Measurements from ENCODE around the gene PIRT.

PIRT gene

GRCh38 chr17:10844621-10845387 lies 6.9 kb upstream of the PIRT start:
- Histone ChIP-seq H3K4me1 (ENCODE audit: control insufficient read depth, insufficient read depth, low read length) (no peaks in the 10 kb centered on the region), H3K27ac (ENCODE audit: low read depth, low read length) (no peak overlapping the region), H3K4me3 (ENCODE audit: low read length) (peak overlapping the region; percentile 74), H3K9ac (ENCODE audit: low read length) (peak overlapping the region; percentile 51), H3K27me3 (ENCODE audit: control insufficient read depth, insufficient read depth, low read length) (no peaks in the 10 kb centered on the region), H3K36me3 (ENCODE audit: control insufficient read depth, insufficient read depth, low read length) (peaks cover 2% of the 10 kb centered on the region)

- peaks cover 2% of the 10 kb centered on the region for H3K36me3 ChIP-seq (ENCODE audit: control insufficient read depth, insufficient read depth, low read length)
- H3K4me3 ChIP-seq (ENCODE audit: low read length), result peak overlapping the region; percentile 74
- no peaks in the 10 kb centered on the region for H3K27me3 ChIP-seq (ENCODE audit: control insufficient read depth, insufficient read depth, low read length)
- no peak overlapping the region for H3K27ac ChIP-seq (ENCODE audit: low read depth, low read length)
- peak overlapping the region; percentile 19 for H3K9ac ChIP-seq (ENCODE audit: low read length)
- no peaks in the 10 kb centered on the region for H3K4me1 ChIP-seq (ENCODE audit: control insufficient read depth, insufficient read depth, low read length)
Measured at GRCh38 chr17:10843811-10844210, 5.9 kb upstream of the PIRT start.

- Histone ChIP-seq H3K4me3 (ENCODE audit: low read length) (no peak overlapping the region), H3K27me3 (ENCODE audit: control insufficient read depth, insufficient read depth, low read length) (no peaks in the 10 kb centered on the region), H3K4me1 (ENCODE audit: control insufficient read depth, insufficient read depth, low read length) (no peaks in the 10 kb centered on the region), H3K36me3 (ENCODE audit: control insufficient read depth, insufficient read depth, low read length) (peaks cover 1% of the 10 kb centered on the region), H3K9ac (ENCODE audit: low read length) (no peak overlapping the region), H3K27ac (ENCODE audit: low read depth, low read length) (no peak overlapping the region)
Measured at GRCh38 chr17:10842658-10843057, 4.8 kb upstream of the PIRT start.

GRCh38 chr17:10838682-10839081 lies 795 bp upstream of the PIRT start:
- Histone ChIP-seq H3K4me1 (ENCODE audit: control insufficient read depth, insufficient read depth, low read length) (no peaks in the 10 kb centered on the region), H3K36me3 (ENCODE audit: control insufficient read depth, insufficient read depth, low read length) (no peaks in the 10 kb centered on the region), H3K9ac (ENCODE audit: low read length) (no peak overlapping the region), H3K4me3 (ENCODE audit: low read length) (no peak overlapping the region), H3K27me3 (ENCODE audit: control insufficient read depth, insufficient read depth, low read length) (no peaks in the 10 kb centered on the region), H3K27ac (ENCODE audit: low read depth, low read length) (no peak overlapping the region)

GRCh38 chr17:10836966-10837590 lies 809 bp downstream of the PIRT start:
- no peak overlapping the region for H3K27ac ChIP-seq (ENCODE audit: low read depth, low read length)
- no peaks in the 10 kb centered on the region for H3K36me3 ChIP-seq (ENCODE audit: control insufficient read depth, insufficient read depth, low read length)
- H3K4me3 ChIP-seq (ENCODE audit: low read length), result no peak overlapping the region
- no peaks in the 10 kb centered on the region for H3K27me3 ChIP-seq (ENCODE audit: control insufficient read depth, insufficient read depth, low read length)
- H3K4me1 ChIP-seq (ENCODE audit: control insufficient read depth, insufficient read depth, low read length), result no peaks in the 10 kb centered on the region
- no peak overlapping the region for H3K9ac ChIP-seq (ENCODE audit: low read length)

GRCh38 chr17:10836145-10836544 lies 1.7 kb downstream of the PIRT start:
- no peaks in the 10 kb centered on the region for H3K36me3 ChIP-seq (ENCODE audit: control insufficient read depth, insufficient read depth, low read length)
- no peak overlapping the region for H3K4me3 ChIP-seq (ENCODE audit: low read length)
- no peak overlapping the region for H3K9ac ChIP-seq (ENCODE audit: low read length)
- no peaks in the 10 kb centered on the region for H3K4me1 ChIP-seq (ENCODE audit: control insufficient read depth, insufficient read depth, low read length)
- no peaks in the 10 kb centered on the region for H3K27me3 ChIP-seq (ENCODE audit: control insufficient read depth, insufficient read depth, low read length)
- H3K27ac ChIP-seq (ENCODE audit: low read depth, low read length), result no peak overlapping the region

GRCh38 chr17:10831696-10832095 lies 6.2 kb downstream of the PIRT start:
- Histone ChIP-seq H3K27ac (ENCODE audit: low read depth, low read length) (no peak overlapping the region), H3K36me3 (ENCODE audit: control insufficient read depth, insufficient read depth, low read length) (no peaks in the 10 kb centered on the region), H3K4me1 (ENCODE audit: control insufficient read depth, insufficient read depth, low read length) (no peaks in the 10 kb centered on the region), H3K9ac (ENCODE audit: low read length) (no peak overlapping the region), H3K4me3 (ENCODE audit: low read length) (no peak overlapping the region), H3K27me3 (ENCODE audit: control insufficient read depth, insufficient read depth, low read length) (no peaks in the 10 kb centered on the region)

GRCh38 chr17:10827898-10828552 lies 9.9 kb downstream of the PIRT start:
- H3K4me3 ChIP-seq (ENCODE audit: low read length), result no peak overlapping the region
- no peak overlapping the region for H3K9ac ChIP-seq (ENCODE audit: low read length)
- no peak overlapping the region for H3K27ac ChIP-seq (ENCODE audit: low read depth, low read length)
- no peaks in the 10 kb centered on the region for H3K36me3 ChIP-seq (ENCODE audit: control insufficient read depth, insufficient read depth, low read length)
- no peaks in the 10 kb centered on the region for H3K4me1 ChIP-seq (ENCODE audit: control insufficient read depth, insufficient read depth, low read length)
- no peaks in the 10 kb centered on the region for H3K27me3 ChIP-seq (ENCODE audit: control insufficient read depth, insufficient read depth, low read length)

GRCh38 chr17:10824874-10825273 lies 13.0 kb downstream of the PIRT start:
- no peaks in the 10 kb centered on the region for H3K4me1 ChIP-seq (ENCODE audit: control insufficient read depth, insufficient read depth, low read length)
- H3K27me3 ChIP-seq (ENCODE audit: control insufficient read depth, insufficient read depth, low read length), result no peaks in the 10 kb centered on the region
- H3K27ac ChIP-seq (ENCODE audit: low read depth, low read length), result no peak overlapping the region
- no peaks in the 10 kb centered on the region for H3K36me3 ChIP-seq (ENCODE audit: control insufficient read depth, insufficient read depth, low read length)
- H3K4me3 ChIP-seq (ENCODE audit: low read length), result no peak overlapping the region
- H3K9ac ChIP-seq (ENCODE audit: low read length), result no peak overlapping the region

- Histone ChIP-seq H3K36me3 (ENCODE audit: control insufficient read depth, insufficient read depth, low read length) (no peaks in the 10 kb centered on the region), H3K27me3 (ENCODE audit: control insufficient read depth, insufficient read depth, low read length) (no peaks in the 10 kb centered on the region)
Measured at GRCh38 chr17:10821770-10822169, 16.1 kb downstream of the PIRT start.

GRCh38 chr17:10821054-10821453 lies 16.8 kb downstream of the PIRT start:
- H3K27me3 ChIP-seq (ENCODE audit: control insufficient read depth, insufficient read depth, low read length), result no peaks in the 10 kb centered on the region
- no peak overlapping the region for H3K27ac ChIP-seq (ENCODE audit: low read depth, low read length)
- no peaks in the 10 kb centered on the region for H3K36me3 ChIP-seq (ENCODE audit: control insufficient read depth, insufficient read depth, low read length)
- no peak overlapping the region for H3K9ac ChIP-seq (ENCODE audit: low read length)
- no peaks in the 10 kb centered on the region for H3K4me1 ChIP-seq (ENCODE audit: control insufficient read depth, insufficient read depth, low read length)
- H3K4me3 ChIP-seq (ENCODE audit: low read length), result no peak overlapping the region

More at GRCh38 chr17:10821770-10822169, 16.1 kb downstream of the PIRT start:
- Histone ChIP-seq H3K27ac (ENCODE audit: low read depth, low read length) (no peak overlapping the region), H3K4me3 (ENCODE audit: low read length) (no peak overlapping the region), H3K9ac (ENCODE audit: low read length) (no peak overlapping the region), H3K4me1 (ENCODE audit: control insufficient read depth, insufficient read depth, low read length) (no peaks in the 10 kb centered on the region)

- H3K4me3 ChIP-seq (ENCODE audit: low read length), result no peak overlapping the region
- no peak overlapping the region for H3K9ac ChIP-seq (ENCODE audit: low read length)
- no peaks in the 10 kb centered on the region for H3K36me3 ChIP-seq (ENCODE audit: control insufficient read depth, insufficient read depth, low read length)
- no peaks in the 10 kb centered on the region for H3K27me3 ChIP-seq (ENCODE audit: control insufficient read depth, insufficient read depth, low read length)
- no peak overlapping the region for H3K27ac ChIP-seq (ENCODE audit: low read depth, low read length)
- no peaks in the 10 kb centered on the region for H3K4me1 ChIP-seq (ENCODE audit: control insufficient read depth, insufficient read depth, low read length)
Measured at GRCh38 chr17:10815319-10815718, 22.6 kb downstream of the PIRT start.

Data from rectal smooth muscle tissue (tissue), 1 donor.